H9 (cell line): ENCODE data around the gene ZSWIM4. TPM values are rescaled to one million over a fixed set of nuclear protein-coding genes. Genes with fewer than 3 reads are reported as not detected.
A peak's percentile ranks its signal among the peaks of the same experiment; 100 is the strongest.
"Not testable (repeated sequence)": the region's sequence is repeated elsewhere in the genome, so short reads cannot be mapped to it uniquely, and the experiment has no call there.

Experiments
- DNase-seq: peaks from one replicate; pipeline ENCODE4 v3.0.0-alpha.2; 2017
- H2AFZ ChIP-seq: one replicate; pipeline ENCODE4 v1.6.1; 2013; ENCODE audit warnings: mild to moderate bottlenecking, low read length, control low read depth, moderate library complexity
- H2AK5ac ChIP-seq: 2 replicates; pipeline ENCODE4 v1.6.1; 2013; ENCODE audit warnings: low read length, control low read depth, mixed read lengths; ENCODE audit not compliant: insufficient read length
- H2BK120ac ChIP-seq: one replicate; pipeline ENCODE4 v1.6.1; 2013; ENCODE audit warnings: low read depth, mild to moderate bottlenecking, low read length, control low read depth, inconsistent platforms; ENCODE audit not compliant: poor library complexity, severe bottlenecking
- H2BK12ac ChIP-seq: 2 replicates; pipeline ENCODE4 v1.6.1; 2013; ENCODE audit warnings: low read length, control low read depth, mixed read lengths, low read depth; ENCODE audit not compliant: insufficient read length
- H2BK15ac ChIP-seq: 2 replicates; pipeline ENCODE4 v1.6.1; 2013; ENCODE audit warnings: low read depth, low read length, control low read depth
- H2BK20ac ChIP-seq: one replicate; pipeline ENCODE4 v1.6.1; 2013; ENCODE audit warnings: low read depth, mild to moderate bottlenecking, low read length, control low read depth, inconsistent platforms; ENCODE audit not compliant: poor library complexity, severe bottlenecking
- H2BK5ac ChIP-seq: 2 replicates; pipeline ENCODE4 v1.6.1; 2013; ENCODE audit warnings: low read length, control low read depth, mixed read lengths; ENCODE audit not compliant: insufficient read length
- H3K14ac ChIP-seq: 2 replicates; pipeline ENCODE4 v1.6.1; 2013; ENCODE audit warnings: low read length, control low read depth; ENCODE audit not compliant: insufficient read depth
- H3K18ac ChIP-seq: 2 replicates; pipeline ENCODE4 v1.6.1; 2013; ENCODE audit warnings: low read depth, mild to moderate bottlenecking, mixed read lengths, low read length, control low read depth; ENCODE audit not compliant: insufficient read length
- H3K23ac ChIP-seq: 2 replicates; pipeline ENCODE4 v1.6.1; 2013; ENCODE audit warnings: low read length, control low read depth, mixed read lengths, low read depth; ENCODE audit not compliant: insufficient read length
- H3K23me2 ChIP-seq: 2 replicates; pipeline ENCODE4 v1.6.1; 2013; ENCODE audit warnings: low read depth, mild to moderate bottlenecking, mixed read lengths, low read length, control low read depth; ENCODE audit not compliant: insufficient read length, poor library complexity, severe bottlenecking
- H3K27ac ChIP-seq: 2 replicates; pipeline ENCODE4 v1.5.1; 2013; ENCODE audit warnings: low read length, control low read depth, mixed read lengths, low read depth; ENCODE audit not compliant: insufficient read length
- H3K27me3 ChIP-seq: 2 replicates; pipeline ENCODE4 v1.6.1; 2013; ENCODE audit warnings: low read length, control low read depth, inconsistent platforms; ENCODE audit not compliant: insufficient read depth
- H3K4ac ChIP-seq: 2 replicates; pipeline ENCODE4 v1.6.1; 2013; ENCODE audit warnings: low read depth, mild to moderate bottlenecking, control low read depth, inconsistent platforms, low read length, moderate library complexity
- H3K4me1 ChIP-seq: 2 replicates; pipeline ENCODE4 v1.6.1; 2013; ENCODE audit warnings: low read length, control low read depth, inconsistent platforms; ENCODE audit not compliant: insufficient read depth
- H3K4me2 ChIP-seq: 2 replicates; pipeline ENCODE4 v1.6.1; 2013; ENCODE audit warnings: low read length, control low read depth, mixed read lengths; ENCODE audit not compliant: insufficient read length, insufficient read depth
- H3K56ac ChIP-seq: 2 replicates; pipeline ENCODE4 v1.6.1; 2013; ENCODE audit warnings: low read depth, mild to moderate bottlenecking, mixed read lengths, low read length, control low read depth; ENCODE audit not compliant: insufficient read length
- H3K79me1 ChIP-seq: 2 replicates; pipeline ENCODE4 v1.6.1; 2013; ENCODE audit warnings: low read depth, mild to moderate bottlenecking, moderate library complexity, low read length, control low read depth, inconsistent platforms; ENCODE audit not compliant: insufficient read depth, poor library complexity, severe bottlenecking
- H3K79me2 ChIP-seq: 2 replicates; pipeline ENCODE4 v1.6.1; 2013; ENCODE audit warnings: low read length, control low read depth, inconsistent platforms; ENCODE audit not compliant: insufficient read depth
- H3K9ac ChIP-seq: 2 replicates; pipeline ENCODE4 v1.6.1; 2013; ENCODE audit warnings: low read length, control low read depth, mixed read lengths; ENCODE audit not compliant: insufficient read length; ENCODE audit errors: extremely low read depth
- H3K9me3 ChIP-seq: one replicate; pipeline ENCODE4 v1.6.1; 2013; ENCODE audit warnings: low read depth, low read length, inconsistent platforms; ENCODE audit not compliant: control insufficient read depth
- H3T11ph ChIP-seq: one replicate; pipeline ENCODE4 v1.6.1; 2013; ENCODE audit warnings: mild to moderate bottlenecking, low read length, control low read depth, inconsistent platforms
- H4K20me1 ChIP-seq: one replicate; pipeline ENCODE4 v1.6.1; 2013; ENCODE audit not compliant: control insufficient read depth, insufficient read length, insufficient read depth
- H4K5ac ChIP-seq: 2 replicates; pipeline ENCODE4 v1.6.1; 2013; ENCODE audit warnings: low read depth, mild to moderate bottlenecking, mixed read lengths, low read length, control low read depth; ENCODE audit not compliant: insufficient read length
- H4K8ac ChIP-seq: replicated peaks from 2 replicates; pipeline ENCODE4 v1.6.1; 2013; ENCODE audit warnings: low read length, control low read depth, mixed read lengths, low read depth; ENCODE audit not compliant: insufficient read length
- H4K91ac ChIP-seq: 2 replicates; pipeline ENCODE4 v1.6.1; 2013; ENCODE audit warnings: low read depth, mild to moderate bottlenecking, moderate library complexity, mixed read lengths, low read length, control low read depth; ENCODE audit not compliant: insufficient read length
- H3K27ac Mint-ChIP-seq, 3 experiments: 2 replicates in 2 of 3; 3 replicates in 1 of 3; pipeline ENCODE4 v1.8.0; 2020 to 2021; ENCODE audit warnings: mixed read lengths in 3 of 3, mild to moderate bottlenecking in 1 of 3, moderate library complexity in 1 of 3
- H3K27me3 Mint-ChIP-seq: 2 replicates; pipeline ENCODE4 v1.8.0; 2021; ENCODE audit warnings: low read depth, mild to moderate bottlenecking, moderate library complexity, mixed read lengths
- H3K36me3 Mint-ChIP-seq, 3 experiments: 2 replicates in 2 of 3; 3 replicates in 1 of 3; pipeline ENCODE4 v1.8.0; 2020 to 2021; ENCODE audit warnings: low read depth in 3 of 3, mixed read lengths in 3 of 3; ENCODE audit not compliant: insufficient read depth in 1 of 3
- H3K4me1 Mint-ChIP-seq, 2 experiments: 2 replicates each; pipeline ENCODE4 v1.8.0; 2020; ENCODE audit warnings: mixed read lengths in 2 of 2
- H3K4me3 Mint-ChIP-seq, 2 experiments: 2 replicates in 1 of 2; 3 replicates in 1 of 2; pipeline ENCODE4 v1.8.0; 2020 to 2021; ENCODE audit warnings: mild to moderate bottlenecking in 2 of 2, mixed read lengths in 2 of 2, moderate library complexity in 1 of 2
- H3K9me3 Mint-ChIP-seq, 2 experiments: 2 replicates in 1 of 2; 3 replicates in 1 of 2; pipeline ENCODE4 v1.8.0; 2020; ENCODE audit warnings: mild to moderate bottlenecking in 2 of 2, mixed read lengths in 2 of 2, moderate library complexity in 1 of 2
- WGBS: extraction: QIAGEN DNeasy Blood & Tissue Kit; methylation state at CpG from one replicate; pipeline ENCODE4 v1.1.7; 2013; ENCODE audit warnings: missing lambda C conversion rate, low lambda C conversion rate, mixed read lengths; ENCODE audit not compliant: insufficient read length; ENCODE audit errors: extremely low coverage; 5-methylcytosine and 5-hydroxymethylcytosine counted together
- total RNA-seq: library from RNA; stranded (reverse); gene quantifications from 2 replicates; pipeline ENCODE4 v1.2.1, GENCODE V29; 2021
- TF ChIP-seq, protein P1 (sequence below): fragments of 200-600 bp; sonication (generic); conservative IDR thresholded peaks from 3 replicates; pipeline ENCODE4 v1.8.0; 2021; ENCODE audit warnings: antibody characterized with exemption, mild to moderate bottlenecking

ZSWIM4 gene
- total RNA-seq, 1 experiment from 2014 or later: 50.7 TPM

DNA sequence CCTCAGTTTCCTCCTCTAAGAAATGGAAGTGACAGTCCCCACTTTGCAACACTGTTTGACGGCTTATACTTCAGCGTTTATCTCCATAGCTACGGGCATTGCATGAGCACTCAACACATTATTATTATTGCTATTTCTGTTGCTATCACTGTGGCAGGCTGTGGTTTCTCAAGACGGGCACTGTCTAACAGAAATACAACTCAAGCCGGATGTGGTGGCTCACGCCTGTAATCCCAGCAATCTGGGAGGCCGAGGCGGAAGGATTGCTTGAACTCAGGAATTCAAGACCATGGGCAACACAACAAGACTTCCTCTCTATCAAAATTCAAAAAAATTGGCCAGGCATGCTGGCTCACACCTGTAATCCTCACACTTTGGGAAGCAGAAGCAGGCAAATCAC lies 4.9 kb upstream of the ZSWIM4 start:
- Histone ChIP-seq H2BK120ac (no peak overlapping the region), H3K27me3 (no peaks in the 10 kb centered on the region), H3K4me1 (no peaks in the 10 kb centered on the region), H3K56ac (no peak overlapping the region), H2BK12ac (no peak overlapping the region), H3K27ac (no peak overlapping the region), H4K91ac (no peak overlapping the region), H4K8ac (no peak overlapping the region), H3K18ac (no peak overlapping the region), H3T11ph (no peak overlapping the region), H3K14ac (no peak overlapping the region), H2BK20ac (no peak overlapping the region), H3K4me2 (no peak overlapping the region), H3K9me3 (no peaks in the 10 kb centered on the region), H3K23ac (no peak overlapping the region), H3K23me2 (no peaks in the 10 kb centered on the region), H3K79me2 (no peaks in the 10 kb centered on the region), H4K20me1 (no peaks in the 10 kb centered on the region), H2AFZ (no peak overlapping the region), H2BK5ac (no peak overlapping the region), H3K9ac (no peak overlapping the region), H2BK15ac (no peak overlapping the region), H3K79me1 (no peaks in the 10 kb centered on the region), H2AK5ac (no peak overlapping the region), H4K5ac (no peak overlapping the region), H3K4ac (no peak overlapping the region)
- no peak for DNase-seq
- H3K4me1 Mint-ChIP-seq: peaks cover 8 to 11% of the 10 kb centered on the region in 2 experiments
- H3K27ac Mint-ChIP-seq: 0 out of 7 replicates have a peak overlapping the region, but pooled peaks of 1 of the 3 experiments have one; percentile 31
- H3K36me3 Mint-ChIP-seq: no peaks in the 10 kb centered on the region
- H3K4me3 Mint-ChIP-seq: no peak overlapping the region
- H3K27me3 Mint-ChIP-seq: no peaks in the 10 kb centered on the region
- H3K9me3 Mint-ChIP-seq: no peaks in the 10 kb centered on the region
- TF ChIP-seq, protein P1, sequence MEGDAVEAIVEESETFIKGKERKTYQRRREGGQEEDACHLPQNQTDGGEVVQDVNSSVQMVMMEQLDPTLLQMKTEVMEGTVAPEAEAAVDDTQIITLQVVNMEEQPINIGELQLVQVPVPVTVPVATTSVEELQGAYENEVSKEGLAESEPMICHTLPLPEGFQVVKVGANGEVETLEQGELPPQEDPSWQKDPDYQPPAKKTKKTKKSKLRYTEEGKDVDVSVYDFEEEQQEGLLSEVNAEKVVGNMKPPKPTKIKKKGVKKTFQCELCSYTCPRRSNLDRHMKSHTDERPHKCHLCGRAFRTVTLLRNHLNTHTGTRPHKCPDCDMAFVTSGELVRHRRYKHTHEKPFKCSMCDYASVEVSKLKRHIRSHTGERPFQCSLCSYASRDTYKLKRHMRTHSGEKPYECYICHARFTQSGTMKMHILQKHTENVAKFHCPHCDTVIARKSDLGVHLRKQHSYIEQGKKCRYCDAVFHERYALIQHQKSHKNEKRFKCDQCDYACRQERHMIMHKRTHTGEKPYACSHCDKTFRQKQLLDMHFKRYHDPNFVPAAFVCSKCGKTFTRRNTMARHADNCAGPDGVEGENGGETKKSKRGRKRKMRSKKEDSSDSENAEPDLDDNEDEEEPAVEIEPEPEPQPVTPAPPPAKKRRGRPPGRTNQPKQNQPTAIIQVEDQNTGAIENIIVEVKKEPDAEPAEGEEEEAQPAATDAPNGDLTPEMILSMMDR: no peak
- no CpG with 5 or more reads among the region's 8 CpGs for WGBS

DNA sequence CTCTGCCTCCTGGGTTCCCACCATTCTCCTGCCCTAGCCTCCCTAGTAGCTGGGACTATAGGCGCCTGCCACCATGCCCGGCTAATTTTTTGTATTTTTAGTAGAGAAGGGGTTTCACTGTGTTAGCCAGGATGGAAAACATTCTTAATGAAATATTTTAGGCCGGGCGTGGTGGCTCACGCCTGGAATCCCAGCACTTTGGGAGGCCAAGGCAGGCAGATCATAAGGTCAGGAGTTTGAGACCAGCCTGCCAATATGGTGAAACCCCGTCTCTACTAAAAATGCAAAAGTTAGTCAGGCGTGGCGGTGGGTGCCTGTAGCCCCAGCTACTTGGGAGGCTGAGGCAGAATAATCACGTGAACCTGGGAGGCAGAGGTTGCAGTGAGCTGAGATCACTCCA lies 1.9 kb upstream of the ZSWIM4 start:
- no CpG with 5 or more reads among the region's 9 CpGs for WGBS
- not testable (repeated sequence) for H2BK12ac ChIP-seq

More for the DNA sequence above, 1.9 kb upstream of the ZSWIM4 start:
- H3T11ph ChIP-seq, H2AFZ ChIP-seq, H3K4ac ChIP-seq, H4K91ac ChIP-seq, H3K4me2 ChIP-seq, H3K9me3 Mint-ChIP-seq, H3K27me3 ChIP-seq, H3K9ac ChIP-seq, H2BK120ac ChIP-seq, H3K9me3 ChIP-seq, H2BK5ac ChIP-seq, H2BK20ac ChIP-seq, DNase-seq, H4K8ac ChIP-seq, H3K14ac ChIP-seq, H3K27ac ChIP-seq, H2BK15ac ChIP-seq, H3K23ac ChIP-seq, H3K36me3 Mint-ChIP-seq, H3K4me3 Mint-ChIP-seq, H3K79me2 ChIP-seq, H4K5ac ChIP-seq, H3K23me2 ChIP-seq, H3K79me1 ChIP-seq, H3K18ac ChIP-seq, H3K56ac ChIP-seq, H3K4me1 ChIP-seq, H4K20me1 ChIP-seq, H3K27me3 Mint-ChIP-seq, H2AK5ac ChIP-seq: not testable (repeated sequence)
- peaks cover 15 to 17% of the 10 kb centered on the region in 2 experiments for H3K4me1 Mint-ChIP-seq
- peak overlapping the region in 2 of 3 experiments; percentile 82 to 95; a peak in 2 of 7 replicates for H3K27ac Mint-ChIP-seq
